ENCODE results near the gene EGFLAM.

The EGFLAM gene

GRCh38 chr5:38265546-38266179 is 7.3 kb downstream of the EGFLAM start:
- peak; percentile 44 for DNase-seq (ENCODE audit: low spot score)

- no peak for DNase-seq (ENCODE audit: low spot score)
Observed at GRCh38 chr5:38267372-38267771, 9.0 kb downstream of the EGFLAM start.

GRCh38 chr5:38273626-38274025 is 15.3 kb downstream of the EGFLAM start:
- DNase-seq (ENCODE audit: low spot score): no peak

GRCh38 chr5:38274370-38274769 is 16.0 kb downstream of the EGFLAM start:
- no peak for DNase-seq (ENCODE audit: low spot score)

- no peak for DNase-seq (ENCODE audit: low spot score)
Observed at GRCh38 chr5:38284384-38284783, 26.0 kb downstream of the EGFLAM start.

GRCh38 chr5:38285226-38285625 is 26.9 kb downstream of the EGFLAM start:
- DNase-seq (ENCODE audit: low spot score): no peak

- no peak for DNase-seq (ENCODE audit: low spot score)
Observed at GRCh38 chr5:38286002-38286401, 27.6 kb downstream of the EGFLAM start.

- no peak for DNase-seq (ENCODE audit: low spot score)
Observed at GRCh38 chr5:38287124-38287523, 28.8 kb downstream of the EGFLAM start.

- no peak for DNase-seq (ENCODE audit: low spot score)
Observed at GRCh38 chr5:38289457-38289856, 31.1 kb downstream of the EGFLAM start.

GRCh38 chr5:38290028-38290653 is 31.8 kb downstream of the EGFLAM start:
- no peak for DNase-seq (ENCODE audit: low spot score)

GRCh38 chr5:38291355-38291754 is 33.0 kb downstream of the EGFLAM start:
- DNase-seq (ENCODE audit: low spot score): no peak

GRCh38 chr5:38292228-38292627 is 33.9 kb downstream of the EGFLAM start:
- no peak for DNase-seq (ENCODE audit: low spot score)

- DNase-seq (ENCODE audit: low spot score): no peak
Observed at GRCh38 chr5:38295751-38296150, 37.4 kb downstream of the EGFLAM start.

- DNase-seq (ENCODE audit: low spot score): no peak
Observed at GRCh38 chr5:38297830-38298608, 39.7 kb downstream of the EGFLAM start.

GRCh38 chr5:38299585-38299984 is 41.2 kb downstream of the EGFLAM start:
- DNase-seq (ENCODE audit: low spot score): no peak

- DNase-seq (ENCODE audit: low spot score): no peak
Observed at GRCh38 chr5:38305148-38305547, 46.8 kb downstream of the EGFLAM start.

- DNase-seq (ENCODE audit: low spot score): no peak
Observed at GRCh38 chr5:38307845-38308244, 49.5 kb downstream of the EGFLAM start.

GRCh38 chr5:38316544-38317224 is 58.3 kb downstream of the EGFLAM start:
- no peak for DNase-seq (ENCODE audit: low spot score)

GRCh38 chr5:38317868-38318267 is 59.5 kb downstream of the EGFLAM start:
- no peak for DNase-seq (ENCODE audit: low spot score)

GRCh38 chr5:38319491-38319890 is 61.1 kb downstream of the EGFLAM start:
- DNase-seq (ENCODE audit: low spot score): no peak

GRCh38 chr5:38321978-38322377 is 63.6 kb downstream of the EGFLAM start:
- DNase-seq (ENCODE audit: low spot score): no peak

GRCh38 chr5:38323645-38324295 is 65.4 kb downstream of the EGFLAM start:
- no peak for DNase-seq (ENCODE audit: low spot score)

All from hematopoietic multipotent progenitor cell treated with erythropoietin and hydrocortisone succinate and interleukin-3 and kit ligand, for 15 days (in vitro differentiated cells).